SK-N-SH treated with all-trans-retinoic acid at 6 μM for 48 hours (cell line): ENCODE results near the gene DPYSL4.

ENCODE experiments used
- ATAC-seq: fragments of 200-7000 bp; cut with Tn5 transposase; 3 replicates; pipeline ENCODE4 v1.9.1; 2020; ENCODE audit warnings: mild to moderate bottlenecking, moderate library complexity
- ARNTL ChIP-seq: fragments of 450-650 bp; formaldehyde crosslinking; IDR thresholded peaks from 2 replicates; pipeline ENCODE4 v1.5.0; 2020; ENCODE audit warnings: low read depth, mild to moderate bottlenecking, moderate library complexity, borderline replicate concordance
- BACH2 ChIP-seq: fragments of 250-450 bp; sonication (Bioruptor Pico); IDR thresholded peaks from 2 replicates; pipeline ENCODE4 v1.9.0; 2021; ENCODE audit warnings: mild to moderate bottlenecking, borderline replicate concordance
- CSDC2 ChIP-seq: fragments of 250-450 bp; sonication (Bioruptor Pico); IDR thresholded peaks from 2 replicates; pipeline ENCODE4 v1.5.0; 2020; ENCODE audit warnings: mild to moderate bottlenecking, moderate library complexity
- CSRNP3 ChIP-seq: fragments of 250-450 bp; sonication (Bioruptor Pico); IDR thresholded peaks from 2 replicates; pipeline ENCODE4 v1.5.1; 2021; ENCODE audit warnings: mild to moderate bottlenecking, moderate library complexity
- ESRRG ChIP-seq: fragments of 250-450 bp; sonication (Bioruptor Pico); IDR thresholded peaks from 2 replicates; pipeline ENCODE4 v1.6.1; 2021; ENCODE audit warnings: mild to moderate bottlenecking
- GLIS3 ChIP-seq: fragments of 250-450 bp; sonication (Bioruptor Pico); IDR thresholded peaks from 2 replicates; pipeline ENCODE4 v1.5.0; 2020; ENCODE audit warnings: mild to moderate bottlenecking, moderate library complexity
- OSR1 ChIP-seq: fragments of 250-450 bp; sonication (Bioruptor Pico); IDR thresholded peaks from 2 replicates; pipeline ENCODE4 v1.8.0; 2022; ENCODE audit warnings: moderate library complexity, mild to moderate bottlenecking, inconsistent platforms
- PATZ1 ChIP-seq: fragments of 250-450 bp; sonication (Bioruptor Pico); IDR thresholded peaks from 2 replicates; pipeline ENCODE4 v1.8.0; 2020; ENCODE audit warnings: mild to moderate bottlenecking, moderate library complexity, borderline replicate concordance
- POU6F1 ChIP-seq: fragments of 250-450 bp; sonication (Bioruptor Pico); IDR thresholded peaks from 2 replicates; pipeline ENCODE4 v1.8.0; 2021; ENCODE audit warnings: low read depth, mild to moderate bottlenecking, moderate library complexity, borderline replicate concordance
- PPARA ChIP-seq: fragments of 250-450 bp; sonication (Bioruptor Pico); IDR thresholded peaks from 2 replicates; pipeline ENCODE4 v1.5.0; 2020; ENCODE audit warnings: mild to moderate bottlenecking, borderline replicate concordance
- TCF4 ChIP-seq: fragments of 250-450 bp; sonication (Bioruptor Pico); IDR thresholded peaks from 2 replicates; pipeline ENCODE4 v1.8.0; 2021; ENCODE audit warnings: mild to moderate bottlenecking, moderate library complexity, borderline replicate concordance
- TOX ChIP-seq: fragments of 250-450 bp; sonication (Bioruptor Pico); IDR thresholded peaks from 2 replicates; pipeline ENCODE4 v1.8.0; 2021; ENCODE audit warnings: mild to moderate bottlenecking, moderate library complexity, borderline replicate concordance
- TSHZ2 ChIP-seq: fragments of 250-450 bp; sonication (Bioruptor Pico); IDR thresholded peaks from 2 replicates; pipeline ENCODE4 v1.5.0; 2020; ENCODE audit warnings: mild to moderate bottlenecking, moderate library complexity
- ZC3H10 ChIP-seq: fragments of 250-450 bp; sonication (Bioruptor Pico); IDR thresholded peaks from 2 replicates; pipeline ENCODE4 v1.5.1; 2021; ENCODE audit warnings: mild to moderate bottlenecking, moderate library complexity
- ZFP3 ChIP-seq: fragments of 250-450 bp; sonication (Bioruptor Pico); IDR thresholded peaks from 2 replicates; pipeline ENCODE4 v1.5.0; 2020; ENCODE audit warnings: mild to moderate bottlenecking, moderate library complexity
- ZNF565 ChIP-seq: fragments of 450-650 bp; formaldehyde crosslinking; conservative IDR thresholded peaks from 2 replicates; pipeline ENCODE4 v1.5.0; 2020; ENCODE audit warnings: low read depth, mild to moderate bottlenecking, moderate library complexity
- ZNF70 ChIP-seq: fragments of 450-650 bp; formaldehyde crosslinking; IDR thresholded peaks from 2 replicates; pipeline ENCODE4 v1.5.0; 2020; ENCODE audit warnings: mild to moderate bottlenecking, moderate library complexity
- ZNF8 ChIP-seq: fragments of 450-650 bp; formaldehyde crosslinking; IDR thresholded peaks from 2 replicates; pipeline ENCODE4 v1.5.0; 2020; ENCODE audit warnings: mild to moderate bottlenecking, moderate library complexity
- TF ChIP-seq, protein P1 (sequence below): fragments of 250-450 bp; sonication (Bioruptor Pico); IDR thresholded peaks from 2 replicates; pipeline ENCODE4 v1.5.1; 2020; ENCODE audit warnings: low read depth, mild to moderate bottlenecking, moderate library complexity

Gene DPYSL4

DNA sequence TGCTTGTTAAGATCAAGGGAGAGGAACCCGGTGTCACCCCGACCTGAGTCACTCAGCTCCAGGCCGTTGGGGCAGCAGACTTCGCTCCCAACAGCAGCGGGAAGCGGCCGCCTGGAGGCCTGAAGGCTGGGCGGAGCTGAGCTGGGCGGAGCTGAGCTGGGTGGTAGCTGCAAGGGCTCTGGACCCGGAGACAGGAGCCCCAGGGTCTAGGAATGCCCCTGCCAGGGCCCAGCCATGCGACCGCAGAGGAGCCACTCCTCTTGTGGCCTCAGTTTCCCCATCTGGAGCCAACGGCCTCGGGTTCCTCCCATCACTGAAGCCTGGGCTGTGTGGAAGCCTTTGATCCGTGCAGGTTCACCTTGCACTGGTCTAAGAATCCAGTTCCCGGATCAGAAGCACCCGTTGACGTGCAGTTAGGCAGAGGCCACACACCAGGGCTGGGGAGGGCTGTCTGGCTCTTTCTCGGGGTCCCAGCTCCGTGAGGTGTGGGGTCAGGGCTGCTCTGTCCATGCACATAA lies 21.9 kb upstream of the DPYSL4 start:
- ATAC-seq: no peak
- TF ChIP-seq GLIS3 (CRISPR knock-in tag) (no peak), CSRNP3 (CRISPR knock-in tag) (no peak), ARNTL (CRISPR knock-in tag) (no peak), TOX (no peak), TCF4 (CRISPR knock-in tag) (no peak), ZC3H10 (CRISPR knock-in tag) (no peak), ZNF70 (CRISPR knock-in tag) (no peak)

DNA sequence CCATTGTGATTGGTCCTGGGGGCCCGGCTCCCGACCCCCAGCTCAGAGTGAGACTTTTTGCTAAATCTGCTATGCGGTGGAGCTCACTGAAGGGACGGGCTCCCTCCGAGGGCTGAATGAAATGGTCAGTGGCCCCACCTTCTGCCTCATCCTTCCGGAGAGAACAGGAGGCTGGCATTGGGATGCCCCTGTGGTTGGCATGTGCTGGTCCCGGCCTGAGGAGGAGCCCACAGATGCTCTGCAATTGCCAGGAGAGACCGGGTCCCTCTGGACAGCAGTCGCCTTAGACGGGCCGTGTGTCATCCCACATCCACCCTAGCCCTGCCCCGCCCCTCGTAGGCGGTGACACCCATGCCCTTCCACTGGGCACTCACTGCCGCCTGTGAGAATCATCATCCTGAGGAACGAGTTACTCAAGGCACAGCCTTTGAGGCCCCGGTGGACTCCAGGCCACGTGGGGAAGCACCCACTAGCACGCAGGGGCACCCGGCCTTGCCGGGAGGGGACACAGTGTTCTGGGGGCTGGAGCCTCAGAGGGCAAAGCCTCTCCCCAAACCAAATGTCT lies 21.2 kb upstream of the DPYSL4 start:
- TF ChIP-seq TOX (no peak), POU6F1 (CRISPR knock-in tag) (no peak), ZFP3 (no peak), BACH2 (CRISPR knock-in tag) (no peak), ZNF565 (CRISPR knock-in tag) (no peak), OSR1 (CRISPR knock-in tag) (no peak), TSHZ2 (CRISPR knock-in tag) (no peak), ZNF8 (CRISPR knock-in tag) (no peak), ESRRG (no peak), CSDC2 (CRISPR knock-in tag) (no peak), PATZ1 (CRISPR knock-in tag) (no peak), ZC3H10 (CRISPR knock-in tag) (no peak), ARNTL (CRISPR knock-in tag) (no peak)
- TF ChIP-seq, protein P1, sequence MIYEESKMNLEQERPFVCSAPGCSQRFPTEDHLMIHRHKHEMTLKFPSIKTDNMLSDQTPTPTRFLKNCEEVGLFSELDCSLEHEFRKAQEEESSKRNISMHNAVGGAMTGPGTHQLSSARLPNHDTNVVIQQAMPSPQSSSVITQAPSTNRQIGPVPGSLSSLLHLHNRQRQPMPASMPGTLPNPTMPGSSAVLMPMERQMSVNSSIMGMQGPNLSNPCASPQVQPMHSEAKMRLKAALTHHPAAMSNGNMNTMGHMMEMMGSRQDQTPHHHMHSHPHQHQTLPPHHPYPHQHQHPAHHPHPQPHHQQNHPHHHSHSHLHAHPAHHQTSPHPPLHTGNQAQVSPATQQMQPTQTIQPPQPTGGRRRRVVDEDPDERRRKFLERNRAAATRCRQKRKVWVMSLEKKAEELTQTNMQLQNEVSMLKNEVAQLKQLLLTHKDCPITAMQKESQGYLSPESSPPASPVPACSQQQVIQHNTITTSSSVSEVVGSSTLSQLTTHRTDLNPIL (CRISPR knock-in tag): no peak
- ATAC-seq: no peak

DNA sequence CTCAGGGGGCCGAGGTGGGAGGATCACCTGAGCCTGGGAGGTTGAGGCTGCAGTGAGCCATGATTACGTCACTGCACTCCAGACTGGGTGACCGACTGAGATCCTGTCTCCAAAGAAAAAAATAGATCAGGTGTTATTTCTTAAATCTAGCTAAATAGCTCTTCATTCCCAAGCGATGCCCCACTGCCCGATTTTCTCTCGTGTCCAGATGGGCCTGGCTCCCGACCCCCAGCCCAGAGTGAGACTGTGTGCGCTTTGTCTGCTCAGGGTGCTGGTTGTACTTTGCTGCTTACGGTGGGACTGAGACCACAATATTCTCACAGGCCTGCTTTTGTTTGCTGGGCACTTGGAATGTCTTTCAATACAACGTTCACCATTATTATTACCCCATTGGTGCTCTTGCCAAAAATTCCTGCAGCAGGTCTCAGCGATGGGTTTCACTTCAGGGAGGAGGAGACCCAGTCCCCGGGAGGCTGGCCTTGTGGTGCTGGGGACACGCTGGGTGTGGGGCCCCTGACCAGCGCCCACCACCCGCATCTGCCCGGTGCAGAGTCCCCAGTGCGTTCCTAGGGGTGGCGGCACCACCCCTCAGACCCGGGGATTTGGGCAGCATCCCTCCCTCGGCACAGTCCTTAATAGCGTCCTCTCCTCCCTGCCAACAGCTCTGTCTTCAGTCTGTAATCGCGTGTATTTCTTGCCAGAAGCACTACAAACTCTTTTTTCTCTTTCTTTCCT lies 20.4 kb upstream of the DPYSL4 start:
- no peak for TF ChIP-seq POU6F1 (CRISPR knock-in tag)
- TF ChIP-seq PPARA: no peak
- TF ChIP-seq, protein P1 (CRISPR knock-in tag): no peak
- no peak for TF ChIP-seq OSR1 (CRISPR knock-in tag)
- no peak for TF ChIP-seq ZNF565 (CRISPR knock-in tag)
- no peak for TF ChIP-seq ZFP3
- TF ChIP-seq, all 23 proteins: peak for 0
- no peak for ATAC-seq
